Muscle of leg (tissue), 16 donors: Measurements from ENCODE around the gene PATL2. TPM values are rescaled to one million over a fixed set of nuclear protein-coding genes. Genes with fewer than 3 reads are reported as not detected.
"Not testable (repeated sequence)": the region's sequence is repeated elsewhere in the genome, so short reads cannot be mapped to it uniquely, and the experiment has no call there.

Experiments
- DNase-seq: peaks from one replicate; pipeline ENCODE4 v3.0.0; 2013
- H3K27ac ChIP-seq: one replicate; pipeline ENCODE4 v1.5.1; 2013; ENCODE audit warnings: mild to moderate bottlenecking, low read length, control low read depth
- H3K27me3 ChIP-seq: one replicate; pipeline ENCODE4 v1.6.1; 2013; ENCODE audit warnings: low read length; ENCODE audit not compliant: control insufficient read depth, insufficient read depth
- H3K36me3 ChIP-seq: one replicate; pipeline ENCODE4 v1.6.1; 2013; ENCODE audit warnings: low read length; ENCODE audit not compliant: control insufficient read depth, insufficient read depth
- H3K4me1 ChIP-seq: one replicate; pipeline ENCODE4 v1.6.1; 2013; ENCODE audit warnings: low read length; ENCODE audit not compliant: control insufficient read depth, insufficient read depth
- H3K4me3 ChIP-seq: one replicate; pipeline ENCODE4 v1.5.1; 2013; ENCODE audit warnings: low read length, control low read depth
- H3K9me3 ChIP-seq: replicated peaks from 2 replicates; pipeline ENCODE4 v1.6.1; 2013; ENCODE audit warnings: low read depth, low read length; ENCODE audit not compliant: control insufficient read depth
- WGBS: methylation state at CpG from one replicate; pipeline ENCODE4 v1.1.5; 2013; ENCODE audit warnings: missing lambda C conversion rate; ENCODE audit not compliant: insufficient coverage; 5-methylcytosine and 5-hydroxymethylcytosine counted together
- long read RNA-seq, 11 donors: transcript quantifications; one replicate each; lab custom pipeline, GENCODE V29; 2026
- polyA plus RNA-seq, 8 donors: library from polyadenylated mRNA; unstranded; fragments of 120-200 nt; gene quantifications; one replicate each; pipeline versions ENCODE4 v1.2.1 to v1.2.3, GENCODE V29; 2013; ENCODE audit warnings: inconsistent platforms in 1 of 8, low replicate concordance in 1 of 8; ENCODE audit not compliant: insufficient read length in 8 of 8, insufficient read depth in 1 of 8
- total RNA-seq: library from RNA; stranded (reverse); fragments of 120-200 nt; gene quantifications from one replicate; pipeline ENCODE4 v1.2.4, GENCODE V29; 2013

The PATL2 gene
- total RNA-seq (0.66 TPM), polyA plus RNA-seq (1 to 10 TPM in 2 of 8 donors, under 1 TPM in 6; 0.58 to 1.2 (median 0.93) TPM)
- long read RNA-seq, donor 1, result 0 reads
- long read RNA-seq, donor 2, result 0 reads
- long read RNA-seq, donor 3, result 0 reads
- long read RNA-seq, donor 4, partial matches to known transcripts, result 0 of 1 reads
- long read RNA-seq, donor 4, other reads (novel, unspliced or antisense), result 0 of 1 reads
- long read RNA-seq, donor 5, partial matches to known transcripts, result 0 of 1 reads
- long read RNA-seq, donor 5, other reads (novel, unspliced or antisense), result 0 of 1 reads
- long read RNA-seq, donor 6, partial matches to known transcripts, result 0 of 2 reads
- long read RNA-seq, donor 6, other reads (novel, unspliced or antisense), result 0 of 2 reads
- long read RNA-seq, donor 7, partial matches to known transcripts, result 850 of 880 reads
- long read RNA-seq, donor 7, other reads (novel, unspliced or antisense), result 30 of 880 reads
- long read RNA-seq, donor 8, partial matches to known transcripts, result 0 of 1 reads
- long read RNA-seq, donor 8, other reads (novel, unspliced or antisense), result 0 of 1 reads
- long read RNA-seq, donor 9, result 0 reads
- long read RNA-seq, donor 10, partial matches to known transcripts, result 1,369 of 1,458 reads
- long read RNA-seq, donor 10, other reads (novel, unspliced or antisense), result 88 of 1,458 reads
- long read RNA-seq, donor 11, partial matches to known transcripts, result 113 of 718 reads
- long read RNA-seq, donor 11, other reads (novel, unspliced or antisense), result 605 of 718 reads

DNA sequence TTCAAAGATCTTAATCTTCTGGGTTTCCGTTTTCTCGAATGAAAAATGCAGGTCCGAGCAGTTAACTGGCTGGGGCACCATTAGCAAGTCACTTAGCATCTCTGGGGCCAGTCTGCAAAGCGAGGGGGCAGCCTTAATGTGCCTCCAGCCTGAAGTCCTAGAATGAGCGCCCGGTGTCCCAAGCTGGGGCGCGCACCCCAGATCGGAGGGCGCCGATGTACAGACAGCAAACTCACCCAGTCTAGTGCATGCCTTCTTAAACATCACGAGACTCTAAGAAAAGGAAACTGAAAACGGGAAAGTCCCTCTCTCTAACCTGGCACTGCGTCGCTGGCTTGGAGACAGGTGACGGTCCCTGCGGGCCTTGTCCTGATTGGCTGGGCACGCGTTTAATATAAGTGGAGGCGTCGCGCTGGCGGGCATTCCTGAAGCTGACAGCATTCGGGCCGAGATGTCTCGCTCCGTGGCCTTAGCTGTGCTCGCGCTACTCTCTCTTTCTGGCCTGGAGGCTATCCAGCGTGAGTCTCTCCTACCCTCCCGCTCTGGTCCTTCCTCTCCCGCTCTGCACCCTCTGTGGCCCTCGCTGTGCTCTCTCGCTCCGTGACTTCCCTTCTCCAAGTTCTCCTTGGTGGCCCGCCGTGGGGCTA is at the start of gene PATL2, which contains the start of gene B2M:
TSS of gene PATL2 (minus strand) at position 228 of the 647 bp plus-strand sequence. CDS start 34,833 bp downstream, outside the sequence.
TSS of gene B2M (plus strand) at position 422 of the 647 bp plus-strand sequence. CDS start at position 452, 30 bp downstream.
- WGBS, result 0% methylated on average over 31 of the region's 37 CpGs
- DNase-seq, result peak; percentile 98
- no peaks in the 10 kb centered on the region for H3K9me3 ChIP-seq
- peaks cover 17% of the 10 kb centered on the region for H3K36me3 ChIP-seq
- H3K4me3 ChIP-seq, result peak within 1 kb of the TSS; percentile 89
- peaks cover 13% of the 10 kb centered on the region for H3K4me1 ChIP-seq
- no peaks in the 10 kb centered on the region for H3K27me3 ChIP-seq
- peak within 1 kb of the TSS; percentile 99 for H3K27ac ChIP-seq

DNA sequence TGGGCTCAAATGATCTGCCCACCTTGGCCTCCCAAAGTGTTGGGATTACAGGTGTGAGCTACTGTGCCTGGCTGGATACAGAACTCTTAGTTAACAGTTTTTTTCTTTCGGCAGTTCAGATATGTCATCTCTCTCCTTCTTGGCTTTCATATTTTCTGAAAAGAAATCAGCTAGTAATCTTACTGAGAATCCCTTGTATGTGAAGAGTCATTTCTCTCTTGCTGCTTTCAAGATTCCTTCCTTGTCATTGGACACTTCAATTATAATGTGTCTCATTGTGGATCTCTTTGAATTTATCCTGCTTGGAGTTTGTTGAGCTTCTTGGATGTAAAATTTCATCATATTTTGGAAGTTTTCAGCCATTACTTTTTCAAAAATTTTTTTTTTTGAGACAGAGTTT is 42.2 kb upstream of the PATL2 start:
- DNase-seq, result no peak
- WGBS, result no CpG with 5 or more reads among the region's 1 CpG
- no peaks in the 10 kb centered on the region for H3K4me1 ChIP-seq
- H3K27ac ChIP-seq, result no peak overlapping the region
- no peaks in the 10 kb centered on the region for H3K9me3 ChIP-seq
- no peak overlapping the region for H3K4me3 ChIP-seq
- H3K27me3 ChIP-seq, result no peaks in the 10 kb centered on the region
- no peaks in the 10 kb centered on the region for H3K36me3 ChIP-seq

DNA sequence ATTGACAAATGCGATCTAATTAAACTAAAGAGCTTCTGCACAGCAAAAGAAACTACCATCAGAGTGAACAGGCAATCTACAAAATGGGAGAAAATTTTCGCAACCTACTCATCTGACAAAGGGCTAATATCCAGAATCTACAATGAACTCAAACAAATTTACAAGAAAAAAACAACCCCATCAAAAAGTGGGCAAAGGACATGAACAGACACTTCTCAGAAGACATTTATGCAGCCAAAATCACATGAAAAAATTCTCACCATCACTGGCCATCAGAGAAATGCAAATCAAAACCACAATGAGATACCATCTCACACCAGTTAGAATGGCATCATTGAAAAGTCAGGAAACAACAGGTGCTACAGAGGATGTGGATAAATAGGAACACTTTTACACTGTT is 32.3 kb upstream of the PATL2 start:
- not testable (repeated sequence) for H3K36me3 ChIP-seq, H3K9me3 ChIP-seq, H3K27ac ChIP-seq, H3K4me1 ChIP-seq, H3K4me3 ChIP-seq, H3K27me3 ChIP-seq, DNase-seq
- WGBS, result no CpG with 5 or more reads among the region's 2 CpGs

DNA sequence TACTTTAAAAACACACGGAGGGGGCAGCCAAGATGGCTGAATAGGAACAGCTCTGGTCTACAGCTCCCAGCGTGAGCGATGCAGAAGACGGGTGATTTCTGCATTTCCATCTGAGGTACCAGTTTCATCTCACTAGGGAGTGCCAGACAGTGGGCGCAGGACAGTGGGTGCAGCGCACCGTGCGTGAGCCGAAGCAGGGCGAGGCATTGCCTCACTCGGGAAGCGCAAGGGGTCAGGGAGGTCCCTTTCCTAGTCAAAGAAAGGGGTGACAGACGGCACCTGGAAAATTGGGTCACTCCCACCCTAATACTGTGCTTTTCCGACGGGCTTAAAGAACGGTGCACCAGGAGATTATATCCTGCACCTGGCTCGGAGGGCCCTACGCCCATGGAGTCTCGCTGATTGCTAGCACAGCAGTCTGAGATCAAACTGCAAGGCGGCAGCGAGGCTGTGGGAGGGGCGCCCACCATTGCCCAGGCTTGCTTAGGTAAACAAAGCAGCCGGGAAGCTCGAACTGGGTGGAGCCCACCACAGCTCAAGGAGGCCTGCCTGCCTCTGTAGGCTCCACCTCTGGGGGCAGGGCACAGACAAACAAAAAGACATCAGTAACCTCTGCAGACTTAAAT is 28.2 kb upstream of the PATL2 start:
- H3K36me3 ChIP-seq, DNase-seq, H3K9me3 ChIP-seq, H3K27ac ChIP-seq, H3K4me3 ChIP-seq, H3K4me1 ChIP-seq, H3K27me3 ChIP-seq: not testable (repeated sequence)
- WGBS, result 97% methylated on average over 6 of the region's 24 CpGs

DNA sequence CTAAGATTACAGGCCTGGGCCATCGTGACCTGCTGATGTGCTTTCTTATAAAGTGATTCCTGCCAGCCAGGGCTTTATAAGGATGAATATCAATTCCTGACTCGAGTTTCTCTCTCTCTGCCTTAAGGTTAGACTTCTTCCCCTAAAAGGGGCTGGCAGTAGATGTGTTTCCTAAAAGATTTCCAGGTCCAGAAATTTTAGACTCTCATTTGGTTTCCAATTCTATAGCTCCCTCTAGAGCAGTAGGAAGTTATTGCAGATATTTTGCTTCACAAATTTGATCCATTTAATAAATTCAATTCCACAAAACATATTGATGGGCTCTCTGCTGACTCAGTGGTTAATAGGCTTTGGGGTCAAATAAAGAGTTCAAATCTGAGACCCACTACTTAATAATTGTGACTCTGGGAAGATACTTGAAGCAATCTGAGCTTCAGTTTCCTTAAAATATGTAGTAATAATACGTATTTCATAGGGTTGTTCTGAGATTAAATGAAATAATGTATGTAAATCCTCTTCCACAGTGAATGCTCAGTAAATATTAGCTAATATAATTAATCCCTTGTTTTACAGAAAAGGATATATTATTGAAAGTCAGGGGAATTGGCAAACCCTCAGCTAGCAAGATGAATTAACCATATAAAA is 27.3 kb upstream of the PATL2 start:
- no peaks in the 10 kb centered on the region for H3K9me3 ChIP-seq
- H3K4me1 ChIP-seq, result no peaks in the 10 kb centered on the region
- peak; percentile 65 for DNase-seq
- no CpG with 5 or more reads among the region's 3 CpGs for WGBS
- H3K27me3 ChIP-seq, result no peaks in the 10 kb centered on the region
- no peak overlapping the region for H3K4me3 ChIP-seq
- H3K36me3 ChIP-seq, result no peaks in the 10 kb centered on the region
- no peak overlapping the region for H3K27ac ChIP-seq

DNA sequence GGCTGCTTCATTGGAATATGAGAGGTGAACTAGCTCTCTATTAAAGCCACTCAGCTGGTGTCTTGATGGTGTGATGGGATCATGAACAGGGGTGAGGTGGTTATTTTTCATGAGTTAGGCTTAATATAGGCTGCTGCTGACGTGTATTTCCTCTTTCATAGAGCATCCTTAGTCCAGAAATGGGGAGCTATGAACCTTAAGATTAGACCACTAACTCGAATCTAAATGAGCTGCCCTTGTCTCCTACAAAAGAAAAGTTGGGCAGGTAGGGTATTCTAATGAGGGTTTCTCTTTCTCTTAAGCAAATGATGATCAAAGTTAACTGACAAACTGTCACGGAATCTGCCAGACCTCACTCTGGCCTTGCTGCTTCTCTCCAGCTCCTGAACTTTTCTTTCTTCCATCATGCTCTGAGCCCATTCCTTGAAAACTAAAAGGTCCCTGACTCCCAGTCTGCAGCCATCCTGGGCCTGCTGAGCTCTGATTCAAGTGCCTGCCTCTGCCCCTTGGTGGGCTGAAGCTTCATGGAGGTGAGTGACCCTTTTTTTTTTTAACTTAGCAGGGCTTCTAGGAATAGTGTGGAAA is 25.1 kb upstream of the PATL2 start, which contains the start of gene TRIM69:
TSS of gene TRIM69 (plus strand) at position 348 of the 585 bp plus-strand sequence. CDS start at position 525, 177 bp downstream.
- no peak within 1 kb of the TSS for H3K4me3 ChIP-seq
- no peaks in the 10 kb centered on the region for H3K4me1 ChIP-seq
- no peaks in the 10 kb centered on the region for H3K9me3 ChIP-seq
- no peaks in the 10 kb centered on the region for H3K27me3 ChIP-seq
- H3K36me3 ChIP-seq, result peaks cover 11% of the 10 kb centered on the region
- H3K27ac ChIP-seq, result peak within 1 kb of the TSS; percentile 21
- DNase-seq, result no peak
- WGBS, result 86% methylated on average over 1 of the region's 3 CpGs

DNA sequence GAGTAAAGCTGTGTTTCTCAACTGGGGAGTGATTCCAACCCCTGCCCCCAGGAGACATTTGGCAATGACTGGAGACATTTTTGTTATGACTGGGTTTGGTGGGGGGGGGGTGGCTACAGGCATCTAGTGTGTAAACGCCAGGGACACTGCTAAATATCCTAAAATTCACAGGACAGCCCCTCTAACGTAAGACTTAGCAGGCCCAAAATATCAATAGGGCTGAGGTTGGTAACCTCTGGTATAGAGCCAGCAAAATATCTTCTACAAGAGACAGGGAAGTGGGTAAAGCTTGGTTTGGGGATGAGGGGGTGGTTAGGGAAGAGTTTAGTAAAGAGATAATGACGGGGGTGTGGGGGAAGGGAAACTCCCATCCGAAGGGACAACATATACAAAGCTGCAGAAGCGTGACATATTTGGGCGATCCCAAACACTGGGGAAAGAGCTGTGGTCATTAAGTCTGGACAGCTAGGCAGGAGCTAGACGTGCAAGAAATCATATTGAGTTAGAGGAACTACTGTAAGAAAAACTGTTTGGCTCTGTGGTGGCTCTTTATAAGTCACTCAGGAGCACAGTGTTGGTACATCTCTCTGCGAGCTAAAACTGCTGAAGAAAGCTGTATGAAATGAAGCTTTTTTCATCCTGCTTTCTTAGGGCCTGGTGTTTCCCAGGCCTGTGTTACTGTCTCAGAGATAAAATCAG is 24.5 kb upstream of the PATL2 start:
- H3K27ac ChIP-seq, result peak overlapping the region; percentile 21
- no peak overlapping the region for H3K4me3 ChIP-seq
- peaks cover 11% of the 10 kb centered on the region for H3K36me3 ChIP-seq
- no peaks in the 10 kb centered on the region for H3K9me3 ChIP-seq
- whole genome bisulfite sequencing, result 53% methylated on average over 6 of the region's 8 CpGs
- peak; percentile 16 for DNase-seq
- no peaks in the 10 kb centered on the region for H3K27me3 ChIP-seq
- no peaks in the 10 kb centered on the region for H3K4me1 ChIP-seq

DNA sequence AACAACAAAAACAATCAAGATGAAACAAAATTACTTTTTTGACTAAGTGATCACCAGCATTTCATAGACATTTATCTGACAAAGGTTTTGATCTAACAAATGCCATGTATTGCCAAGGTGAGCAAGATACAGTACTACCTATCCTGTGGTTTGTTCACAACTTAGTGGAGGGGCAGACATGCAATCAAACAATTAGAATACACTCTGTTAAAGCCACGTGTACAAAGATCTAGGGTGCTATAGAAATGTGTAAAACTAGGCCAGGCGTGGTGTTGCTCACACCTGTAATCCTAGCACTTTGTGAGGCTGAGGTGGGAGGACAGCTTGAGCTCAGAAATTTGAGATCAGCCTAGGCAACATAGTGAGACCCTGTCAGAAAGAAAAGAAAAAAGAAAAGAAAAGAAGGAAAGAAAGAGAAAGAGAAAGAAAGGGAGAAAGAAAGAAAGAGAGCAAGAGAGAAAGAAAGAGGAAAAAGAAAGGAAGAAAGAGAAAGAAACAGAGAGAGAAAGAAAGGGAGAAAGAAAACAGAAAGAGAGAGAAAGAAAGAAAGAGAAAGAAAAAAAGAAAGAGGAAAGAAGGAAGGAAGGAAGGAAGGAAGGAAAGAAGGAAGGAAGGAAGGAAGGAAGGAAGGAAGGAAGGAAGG is 23.8 kb upstream of the PATL2 start:
- H3K9me3 ChIP-seq, result no peaks in the 10 kb centered on the region
- H3K36me3 ChIP-seq, result peaks cover 11% of the 10 kb centered on the region
- H3K27me3 ChIP-seq, result no peaks in the 10 kb centered on the region
- H3K4me3 ChIP-seq, result no peak overlapping the region
- peaks cover 2% of the 10 kb centered on the region for H3K4me1 ChIP-seq
- DNase-seq, result no peak
- 40% methylated on average over 1 of the region's 2 CpGs for WGBS
- no peak overlapping the region for H3K27ac ChIP-seq
